H1 (cell line): ENCODE data around the gene HECTD4. TPM values are rescaled to one million over a fixed set of nuclear protein-coding genes. Genes with fewer than 3 reads are reported as not detected.

ENCODE experiments used
- BRCA1 ChIP-seq: IDR thresholded peaks from 2 replicates; pipeline ENCODE4 v1.6.1; 2012; ENCODE audit warnings: low read depth, low read length, improper control_type of control experiment
- CEBPB ChIP-seq: IDR thresholded peaks from 2 replicates; pipeline ENCODE4 v1.6.1; 2012; ENCODE audit warnings: low read depth, low read length
- CHD1 ChIP-seq: IDR thresholded peaks from 2 replicates; pipeline ENCODE4 v1.6.1; 2012; ENCODE audit warnings: low read depth, low read length, improper control_type of control experiment
- CHD7 ChIP-seq: fragments of 300-600 bp; sonication (generic); IDR thresholded peaks from 2 replicates; pipeline ENCODE4 v1.7.1; 2012; ENCODE audit warnings: low read length, moderate library complexity, mild to moderate bottlenecking, inconsistent platforms; ENCODE audit not compliant: insufficient replicate concordance
- EP300 ChIP-seq, 2 experiments: IDR thresholded peaks; 1 replicate in 1 of 2; 2 replicates in 1 of 2; pipeline ENCODE4 v1.6.1; 2011 to 2012; ENCODE audit warnings: low read depth in 2 of 2, low read length in 2 of 2, mild to moderate bottlenecking in 2 of 2, borderline replicate concordance in 1 of 2, inconsistent platforms in 1 of 2, moderate library complexity in 1 of 2
- polyA plus RNA-seq, 7 experiments: library from polyadenylated mRNA; depleted of rRNA in 3 of 7; stranded (reverse) in 5 of 7; unstranded in 2 of 7; fragments of >200 nt in 5 of 7; fragments of 200-250 nt in 2 of 7; gene quantifications; 1 replicate in 5 of 7; 2 replicates in 1 of 7; 4 replicates in 1 of 7; pipeline versions ENCODE4 v1.2.1 to v1.2.3, GENCODE V29; 2011 to 2013; ENCODE audit warnings: missing spikeins in 2 of 7, mixed read lengths in 2 of 7
- total RNA-seq: library from RNA; stranded (reverse); fragmentation: NEBNext Ultra II Directional; extraction: Animal tissue kit (Norgen Biotek cat#: 25700); gene quantifications from 2 replicates; pipeline ENCODE4 v1.2.1, GENCODE V29; 2021

The HECTD4 gene
- total and polyA plus RNA-seq, 2 of the 8 experiments (the other 6 are each of a cell fraction or from before 2014, with no cell fraction given): 6.5 to 33.7 TPM

DNA sequence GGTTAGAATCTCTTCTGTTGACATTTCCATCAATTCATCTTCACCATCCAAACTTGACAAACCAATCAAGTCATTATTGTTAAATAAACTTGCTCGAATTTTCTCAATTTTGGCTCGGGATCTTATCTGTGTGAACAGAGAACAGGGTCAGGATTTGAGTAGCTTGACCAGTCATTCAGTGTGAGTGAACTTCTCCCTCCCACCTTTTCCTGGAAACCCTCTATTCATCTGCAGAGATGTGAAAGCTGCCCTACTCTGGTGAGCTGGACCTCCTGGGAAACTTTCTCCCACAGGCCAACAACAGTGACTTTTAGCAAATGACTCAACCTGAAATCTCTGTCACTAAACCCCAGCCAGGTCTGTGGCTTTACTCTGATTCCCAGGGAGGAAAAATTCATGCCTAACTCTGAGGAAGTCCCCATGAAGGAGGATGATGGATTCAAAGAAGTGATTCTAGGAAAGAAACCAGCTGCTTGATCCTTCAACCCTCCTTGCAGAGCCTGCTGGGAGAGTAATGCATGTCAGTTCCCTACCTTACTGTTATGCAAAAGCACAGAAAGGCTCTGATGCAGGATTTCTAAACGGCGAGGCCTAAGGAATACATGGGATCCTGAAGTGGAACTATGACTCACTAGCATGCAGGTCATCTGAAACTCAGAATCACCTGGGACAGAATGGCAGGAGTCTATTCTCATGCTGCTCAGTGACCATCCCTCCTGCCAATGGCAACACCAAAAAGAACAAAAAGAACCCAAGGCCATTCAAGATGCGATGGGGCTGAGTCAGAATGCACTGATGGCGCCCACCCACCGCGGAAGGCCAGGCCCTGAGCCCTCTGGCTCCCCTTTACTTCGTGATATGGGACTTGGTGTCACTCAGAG lies 198.8 kb downstream of the HECTD4 start (continued):
- TF ChIP-seq CHD7: no peak
- no peak for TF ChIP-seq CHD1
- TF ChIP-seq EP300 (IDR thresholded peaks at IDR 0.05; ENCODE audit: borderline replicate concordance in 1 of 2, low read depth in 2 of 2, low read length in 2 of 2): no peak
- TF ChIP-seq CEBPB: no peak
- no peak for TF ChIP-seq BRCA1
